NCI-H2029 (cell line): Measurements from ENCODE around the gene CES3.

Experiments used
- DNase-seq: peaks from one replicate; lab custom pipeline; 2025; lab: John Stamatoyannopoulos, UW

Gene CES3

GRCh38 chr16:66961065-66961744 is at the start of gene CES3:
TSS of gene CES3 (plus strand) at chr16:66961266. CDS start at chr16:66961308, 42 bp downstream.
- DNase-seq = peak; percentile 57

- DNase-seq = no peak
Observed at GRCh38 chr16:66911801-66912200, 49.3 kb upstream of the CES3 start.

- DNase-seq = no peak
Observed at GRCh38 chr16:66913081-66913480, 48.0 kb upstream of the CES3 start.

GRCh38 chr16:66913711-66914110 is 47.4 kb upstream of the CES3 start:
- no peak for DNase-seq

GRCh38 chr16:66914541-66914940 is 46.5 kb upstream of the CES3 start:
- no peak for DNase-seq

- DNase-seq = no peak
Observed at GRCh38 chr16:66915041-66915440, 46.0 kb upstream of the CES3 start.

GRCh38 chr16:66916518-66916917 is 44.5 kb upstream of the CES3 start:
- DNase-seq = no peak

- no peak for DNase-seq
Observed at GRCh38 chr16:66917741-66918140, 43.3 kb upstream of the CES3 start.

GRCh38 chr16:66918355-66918754 is 42.7 kb upstream of the CES3 start:
- no peak for DNase-seq

GRCh38 chr16:66918803-66919568 is 42.1 kb upstream of the CES3 start, which contains the start of gene CDH16:
TSS of gene CDH16 (minus strand) at chr16:66918885. CDS start at chr16:66918065, 820 bp downstream.
- DNase-seq = no peak

GRCh38 chr16:66919569-66920298 is 41.3 kb upstream of the CES3 start:
- no peak for DNase-seq

- no peak for DNase-seq
Observed at GRCh38 chr16:66920299-66920590, 40.8 kb upstream of the CES3 start.

GRCh38 chr16:66920924-66921680 is 40.0 kb upstream of the CES3 start:
- no peak for DNase-seq

GRCh38 chr16:66921729-66922450 is 39.2 kb upstream of the CES3 start:
- no peak for DNase-seq

GRCh38 chr16:66923247-66923731 is 37.8 kb upstream of the CES3 start:
- DNase-seq = peak; percentile 30

GRCh38 chr16:66923866-66924265 is 37.2 kb upstream of the CES3 start:
- DNase-seq = no peak

- no peak for DNase-seq
Observed at GRCh38 chr16:66924527-66925321, 36.3 kb upstream of the CES3 start.

GRCh38 chr16:66925322-66925840 is 35.7 kb upstream of the CES3 start, which contains the start of gene RRAD:
TSS of gene RRAD (minus strand) at chr16:66925535. CDS start at chr16:66925179, 356 bp downstream.
- DNase-seq = no peak

GRCh38 chr16:66926171-66926947 is 34.7 kb upstream of the CES3 start:
- DNase-seq = no peak
